Tongue (tissue), 2 donors: ENCODE results near the gene AFAP1. TPM values are rescaled to one million over a fixed set of nuclear protein-coding genes. Genes with fewer than 3 reads are reported as not detected.
A peak's percentile ranks its signal among the peaks of the same experiment; 100 is the strongest.

Experiments used
- DNase-seq: peaks from one replicate; pipeline ENCODE4 v3.0.0-alpha.2; 2015
- total RNA-seq: library from RNA; depleted of rRNA; stranded (reverse); fragments of >200 nt; gene quantifications from one replicate; pipeline ENCODE4 v1.2.3, GENCODE V29; 2014

The AFAP1 gene
- total RNA-seq, 1 donor from 2014 or later: 36.4 TPM

- no peak for DNase-seq
Measured at GRCh38 chr4:7735961-7736360, 203.7 kb downstream of the AFAP1 start.

GRCh38 chr4:7735395-7735794 is 204.3 kb downstream of the AFAP1 start:
- DNase-seq: no peak

GRCh38 chr4:7734651-7735260 is 204.9 kb downstream of the AFAP1 start:
- no peak for DNase-seq

GRCh38 chr4:7733801-7734650 is 205.6 kb downstream of the AFAP1 start:
- no peak for DNase-seq

- DNase-seq: no peak
Measured at GRCh38 chr4:7733201-7733600, 206.5 kb downstream of the AFAP1 start.

GRCh38 chr4:7732263-7732662 is 207.4 kb downstream of the AFAP1 start:
- no peak for DNase-seq

GRCh38 chr4:7731437-7731836 is 208.2 kb downstream of the AFAP1 start:
- no peak for DNase-seq

GRCh38 chr4:7727749-7728148 is 211.9 kb downstream of the AFAP1 start:
- DNase-seq: no peak

- no peak for DNase-seq
Measured at GRCh38 chr4:7726665-7727413, 212.8 kb downstream of the AFAP1 start.

GRCh38 chr4:7725951-7726350 is 213.7 kb downstream of the AFAP1 start:
- DNase-seq: no peak

GRCh38 chr4:7723625-7724024 is 216.0 kb downstream of the AFAP1 start:
- DNase-seq: no peak

- peak; percentile 53 for DNase-seq
Measured at GRCh38 chr4:7722766-7723387, 216.8 kb downstream of the AFAP1 start.

GRCh38 chr4:7721984-7722551 is 217.6 kb downstream of the AFAP1 start:
- DNase-seq: no peak

GRCh38 chr4:7719354-7720174 is 220.1 kb downstream of the AFAP1 start:
- DNase-seq: peak; percentile 85

- DNase-seq: no peak
Measured at GRCh38 chr4:7717946-7718490, 221.6 kb downstream of the AFAP1 start.

- no peak for DNase-seq
Measured at GRCh38 chr4:7717161-7717560, 222.5 kb downstream of the AFAP1 start.

- DNase-seq: no peak
Measured at GRCh38 chr4:7716010-7716721, 223.5 kb downstream of the AFAP1 start.

GRCh38 chr4:7715271-7716009 is 224.2 kb downstream of the AFAP1 start:
- DNase-seq: no peak

- DNase-seq: no peak
Measured at GRCh38 chr4:7714738-7715137, 224.9 kb downstream of the AFAP1 start.

GRCh38 chr4:7714176-7714575 is 225.5 kb downstream of the AFAP1 start:
- no peak for DNase-seq
